HG02981 (cell line): ENCODE data around the gene IMMT.

ENCODE experiments used
- ATAC-seq: cut with Tn5 transposase; IDR thresholded peaks from one replicate; pipeline ENCODE4 v1.9.1; 2021; ENCODE audit warnings: mild to moderate bottlenecking, moderate library complexity; ENCODE audit not compliant: unreplicated experiment

IMMT gene

GRCh38 chr2:86094229-86094628, 101.0 kb downstream of the IMMT start:
- ATAC-seq, result no peak
